Hepatocyte (in vitro differentiated cells): ENCODE measurements around the gene C12orf56. TPM values are rescaled to one million over a fixed set of nuclear protein-coding genes. Genes with fewer than 3 reads are reported as not detected.

Experiments used
- DNase-seq: peaks from one replicate; pipeline ENCODE4 v3.0.0-alpha.2; 2016; ENCODE audit warnings: low spot score
- H2AFZ ChIP-seq: fragments of 200-600 bp; sonication (generic); 2 replicates; pipeline ENCODE4 v1.6.0; 2016; ENCODE audit warnings: antibody characterized with exemption, mild to moderate bottlenecking
- H3K27ac ChIP-seq: fragments of 200-600 bp; sonication (generic); 2 replicates; pipeline ENCODE4 v1.5.1; 2016; ENCODE audit warnings: mild to moderate bottlenecking
- H3K27me3 ChIP-seq: fragments of 200-600 bp; sonication (generic); 2 replicates; pipeline ENCODE4 v1.6.1; 2016
- H3K36me3 ChIP-seq: fragments of 200-600 bp; sonication (generic); replicated peaks from 2 replicates; pipeline ENCODE4 v1.5.1; 2016; ENCODE audit warnings: low read depth; ENCODE audit not compliant: insufficient read depth
- H3K4me1 ChIP-seq: fragments of 200-600 bp; sonication (generic); 2 replicates; pipeline ENCODE4 v1.5.1; 2016; ENCODE audit warnings: mild to moderate bottlenecking, moderate library complexity; ENCODE audit not compliant: insufficient read depth
- H3K4me2 ChIP-seq: fragments of 200-600 bp; sonication (generic); 2 replicates; pipeline ENCODE4 v1.6.0; 2016
- H3K4me3 ChIP-seq: fragments of 200-600 bp; sonication (generic); 2 replicates; pipeline ENCODE4 v1.5.1; 2016; ENCODE audit warnings: mild to moderate bottlenecking
- H3K79me2 ChIP-seq: fragments of 200-600 bp; sonication (generic); 2 replicates; pipeline ENCODE4 v1.6.0; 2017; ENCODE audit warnings: mild to moderate bottlenecking
- H3K9me2 ChIP-seq: fragments of 200-600 bp; sonication (generic); replicated peaks from 2 replicates; pipeline ENCODE4 v1.6.0; 2017; ENCODE audit warnings: mild to moderate bottlenecking; ENCODE audit not compliant: insufficient read depth
- H3K9me3 ChIP-seq: fragments of 200-600 bp; sonication (generic); 2 replicates; pipeline ENCODE4 v1.5.1; 2016; ENCODE audit warnings: low read depth, mild to moderate bottlenecking
- H4K20me1 ChIP-seq: fragments of 200-600 bp; sonication (generic); 2 replicates; pipeline ENCODE4 v1.6.0; 2016; ENCODE audit warnings: mild to moderate bottlenecking; ENCODE audit not compliant: insufficient read depth, poor library complexity, severe bottlenecking
- EZH2 ChIP-seq: fragments of 200-600 bp; sonication (generic); IDR thresholded peaks from 2 replicates; pipeline ENCODE4 v1.6.1; 2016; ENCODE audit warnings: antibody characterized with exemption, mild to moderate bottlenecking, borderline replicate concordance
- EZH2phosphoT487 ChIP-seq: fragments of 200-600 bp; sonication (generic); IDR thresholded peaks from one replicate; pipeline ENCODE4 v1.6.1; 2018; ENCODE audit warnings: antibody characterized with exemption, mild to moderate bottlenecking, low read depth, moderate library complexity; ENCODE audit not compliant: unreplicated experiment, severe bottlenecking
- WGBS: methylation state at CpG from one replicate; pipeline ENCODE4 v1.1.6; 2016; ENCODE audit warnings: low lambda C conversion rate; ENCODE audit errors: missing lambda C conversion rate; 5-methylcytosine and 5-hydroxymethylcytosine counted together
- polyA plus RNA-seq: library from polyadenylated mRNA; unstranded; fragments of >200 nt; fragmentation: Nextera tagmentation; extraction: Ambion mirVana; gene quantifications from 2 replicates; pipeline ENCODE4 v1.2.1, GENCODE V29; 2016
- total RNA-seq: library from RNA; depleted of rRNA; stranded (reverse); fragments of >200 nt; gene quantifications from 2 replicates; pipeline ENCODE4 v1.2.3, GENCODE V29; 2014
- TF ChIP-seq, protein P1 (sequence below): fragments of 200-600 bp; sonication (generic); IDR thresholded peaks from 2 replicates; pipeline ENCODE4 v1.5.1; 2016; ENCODE audit warnings: antibody characterized with exemption, mild to moderate bottlenecking; ENCODE audit not compliant: poor library complexity

The C12orf56 gene
- total and polyA plus RNA-seq, 2 experiments from 2014 or later = 0.20 to 1.4 TPM

DNA sequence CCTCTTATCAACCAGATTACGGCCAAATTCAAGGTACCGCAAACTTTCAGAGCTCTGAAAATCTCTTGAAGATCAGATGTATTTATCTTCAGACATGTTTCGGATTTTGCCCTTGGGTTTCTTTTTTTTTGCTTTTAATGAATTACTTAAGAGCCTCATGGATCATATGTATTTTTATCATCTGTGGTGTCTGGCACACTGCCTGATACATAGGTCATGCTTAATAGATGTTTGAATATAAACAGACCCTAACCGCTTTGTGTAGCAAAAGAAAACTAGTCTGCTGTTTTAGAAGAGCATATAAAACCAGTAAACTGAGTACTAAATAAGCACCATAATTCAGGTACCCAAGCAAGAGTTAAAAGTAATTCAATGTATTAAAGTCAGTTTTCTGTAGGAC lies 41.2 kb upstream of the C12orf56 start:
- Histone ChIP-seq H3K36me3 (no peaks in the 10 kb centered on the region), H3K27me3 (no peaks in the 10 kb centered on the region), H3K4me2 (no peak overlapping the region), H3K9me3 (no peaks in the 10 kb centered on the region), H3K27ac (peak overlapping the region; percentile 6), H3K79me2 (no peaks in the 10 kb centered on the region), H3K4me1 (no peaks in the 10 kb centered on the region), H3K4me3 (no peak overlapping the region), H4K20me1 (no peaks in the 10 kb centered on the region), H3K9me2 (no peaks in the 10 kb centered on the region), H2AFZ (no peak overlapping the region)
- no peak for DNase-seq
- no peak for TF ChIP-seq EZH2phosphoT487
- TF ChIP-seq, protein P1, sequence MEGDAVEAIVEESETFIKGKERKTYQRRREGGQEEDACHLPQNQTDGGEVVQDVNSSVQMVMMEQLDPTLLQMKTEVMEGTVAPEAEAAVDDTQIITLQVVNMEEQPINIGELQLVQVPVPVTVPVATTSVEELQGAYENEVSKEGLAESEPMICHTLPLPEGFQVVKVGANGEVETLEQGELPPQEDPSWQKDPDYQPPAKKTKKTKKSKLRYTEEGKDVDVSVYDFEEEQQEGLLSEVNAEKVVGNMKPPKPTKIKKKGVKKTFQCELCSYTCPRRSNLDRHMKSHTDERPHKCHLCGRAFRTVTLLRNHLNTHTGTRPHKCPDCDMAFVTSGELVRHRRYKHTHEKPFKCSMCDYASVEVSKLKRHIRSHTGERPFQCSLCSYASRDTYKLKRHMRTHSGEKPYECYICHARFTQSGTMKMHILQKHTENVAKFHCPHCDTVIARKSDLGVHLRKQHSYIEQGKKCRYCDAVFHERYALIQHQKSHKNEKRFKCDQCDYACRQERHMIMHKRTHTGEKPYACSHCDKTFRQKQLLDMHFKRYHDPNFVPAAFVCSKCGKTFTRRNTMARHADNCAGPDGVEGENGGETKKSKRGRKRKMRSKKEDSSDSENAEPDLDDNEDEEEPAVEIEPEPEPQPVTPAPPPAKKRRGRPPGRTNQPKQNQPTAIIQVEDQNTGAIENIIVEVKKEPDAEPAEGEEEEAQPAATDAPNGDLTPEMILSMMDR = no peak
- no peak for TF ChIP-seq EZH2
- 70% methylated on average over 4 of the region's 4 CpGs for WGBS

GRCh38 chr12:64430886-64431285 lies 40.3 kb upstream of the C12orf56 start:
- 84% methylated on average over 2 of the region's 2 CpGs for WGBS
- Histone ChIP-seq H2AFZ (no peak overlapping the region), H3K27ac (no peak overlapping the region), H3K36me3 (no peaks in the 10 kb centered on the region), H3K27me3 (no peaks in the 10 kb centered on the region), H4K20me1 (no peaks in the 10 kb centered on the region), H3K79me2 (no peaks in the 10 kb centered on the region), H3K9me2 (no peaks in the 10 kb centered on the region), H3K4me3 (no peak overlapping the region), H3K4me1 (no peaks in the 10 kb centered on the region), H3K4me2 (no peak overlapping the region), H3K9me3 (no peaks in the 10 kb centered on the region)
- no peak for DNase-seq
- TF ChIP-seq EZH2 (no peak), EZH2phosphoT487 (no peak)
- TF ChIP-seq, protein P1 = no peak

GRCh38 chr12:64428956-64429355 lies 38.4 kb upstream of the C12orf56 start:
- no peaks in the 10 kb centered on the region for H3K4me1 ChIP-seq
- no peak overlapping the region for H3K27ac ChIP-seq
- TF ChIP-seq EZH2phosphoT487 = no peak
- no peak for TF ChIP-seq EZH2
- TF ChIP-seq, protein P1 = no peak
- no peaks in the 10 kb centered on the region for H3K27me3 ChIP-seq
- no peak overlapping the region for H3K4me2 ChIP-seq
- H3K36me3 ChIP-seq = no peaks in the 10 kb centered on the region
- H4K20me1 ChIP-seq = no peaks in the 10 kb centered on the region
- no peak for DNase-seq
- H3K4me3 ChIP-seq = no peak overlapping the region
- H3K79me2 ChIP-seq = no peaks in the 10 kb centered on the region
- H2AFZ ChIP-seq = no peak overlapping the region
- H3K9me3 ChIP-seq = no peaks in the 10 kb centered on the region
- 98% methylated on average over 4 of the region's 4 CpGs for WGBS
- no peaks in the 10 kb centered on the region for H3K9me2 ChIP-seq

DNA sequence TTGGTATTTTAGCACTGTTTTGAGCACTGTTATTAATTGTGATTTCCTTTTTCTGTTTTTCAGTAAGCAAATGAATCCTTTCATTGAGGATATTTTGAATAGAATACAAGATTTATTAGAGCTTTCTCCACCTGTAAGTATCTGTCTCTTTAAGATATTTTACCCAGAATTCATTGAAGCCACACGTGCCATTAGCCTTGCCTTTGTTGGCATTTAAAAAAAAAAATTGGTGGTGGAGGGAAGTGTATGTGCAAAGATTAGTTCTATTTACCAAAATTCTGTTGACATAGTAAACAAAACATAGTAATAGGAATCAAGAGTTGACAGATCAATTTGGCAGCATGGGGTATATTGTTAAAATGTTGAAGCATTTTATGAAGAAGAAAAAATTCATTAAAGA lies 37.4 kb upstream of the C12orf56 start:
- Histone ChIP-seq H3K36me3 (no peaks in the 10 kb centered on the region), H3K9me2 (no peaks in the 10 kb centered on the region), H3K79me2 (no peaks in the 10 kb centered on the region), H4K20me1 (no peaks in the 10 kb centered on the region), H3K4me2 (no peak overlapping the region), H3K27ac (no peak overlapping the region), H3K9me3 (no peaks in the 10 kb centered on the region), H3K4me1 (no peaks in the 10 kb centered on the region), H3K4me3 (no peak overlapping the region), H3K27me3 (no peaks in the 10 kb centered on the region), H2AFZ (no peak overlapping the region)
- DNase-seq = no peak
- TF ChIP-seq EZH2 = no peak
- TF ChIP-seq EZH2phosphoT487 = no peak
- TF ChIP-seq, protein P1 = no peak
- 55% methylated on average over 1 of the region's 1 CpG for WGBS
